ENCODE measurements around the gene DPP3. TPM values are rescaled to one million over a fixed set of nuclear protein-coding genes. Genes with fewer than 3 reads are reported as not detected.

The DPP3 gene
- polyA plus RNA-seq, 5 donors: 13.5 to 25.4 (median 15.8) TPM

- DNase-seq: peak; percentile 23 to 27
Observed at GRCh38 chr11:66479394-66480116, 679 bp upstream of the DPP3 start.

GRCh38 chr11:66484806-66485380 is 4.7 kb downstream of the DPP3 start:
- no peak for DNase-seq

- no peak for DNase-seq
Observed at GRCh38 chr11:66488957-66489356, 8.7 kb downstream of the DPP3 start.

- no peak for DNase-seq
Observed at GRCh38 chr11:66489636-66490035, 9.4 kb downstream of the DPP3 start.

- no peak for DNase-seq
Observed at GRCh38 chr11:66491315-66491935, 11.2 kb downstream of the DPP3 start.

GRCh38 chr11:66492161-66492865 is 12.1 kb downstream of the DPP3 start:
- no peak for DNase-seq

GRCh38 chr11:66493130-66493529 is 12.9 kb downstream of the DPP3 start:
- DNase-seq: no peak

GRCh38 chr11:66494458-66494857 is 14.2 kb downstream of the DPP3 start:
- DNase-seq: no peak

- no peak for DNase-seq
Observed at GRCh38 chr11:66494935-66495334, 14.7 kb downstream of the DPP3 start.

- no peak for DNase-seq
Observed at GRCh38 chr11:66495401-66495854, 15.2 kb downstream of the DPP3 start.

GRCh38 chr11:66497206-66497605 is 17.0 kb downstream of the DPP3 start:
- no peak for DNase-seq

- DNase-seq: no peak
Observed at GRCh38 chr11:66498506-66498905, 18.3 kb downstream of the DPP3 start.

GRCh38 chr11:66505276-66505816 is 25.1 kb downstream of the DPP3 start:
- DNase-seq: no peak

- no peak for DNase-seq
Observed at GRCh38 chr11:66509131-66509561, 28.9 kb downstream of the DPP3 start.

- peak; percentile 76 to 77 for DNase-seq
Observed at GRCh38 chr11:66510271-66510989, 30.2 kb downstream of the DPP3 start, which contains the start of gene BBS1. TSS of gene BBS1 (plus strand) at chr11:66510635. CDS start at chr11:66510660, 25 bp downstream.

GRCh38 chr11:66510990-66511339 is 30.7 kb downstream of the DPP3 start:
- DNase-seq: no peak

GRCh38 chr11:66523611-66524010 is 43.4 kb downstream of the DPP3 start:
- no peak for DNase-seq

GRCh38 chr11:66524304-66525040 is 44.2 kb downstream of the DPP3 start:
- DNase-seq: no peak

GRCh38 chr11:66529069-66529468 is 48.8 kb downstream of the DPP3 start:
- no peak for DNase-seq

- no peak for DNase-seq
Observed at GRCh38 chr11:66529655-66530054, 49.4 kb downstream of the DPP3 start.
